Endothelial cell of umbilical vein (primary cell): ENCODE data around the gene KRT84. TPM values are rescaled to one million over a fixed set of nuclear protein-coding genes. Genes with fewer than 3 reads are reported as not detected.

Source experiments
- BruUV-seq: library from RNA; stranded (reverse); fragments of 400-500 nt; replicated peaks from 2 replicates; lab custom pipeline; 2021; lab: Mats Ljungman, UMichigan
- CTCF ChIA-PET: fragments of 300-600, 350-600 bp; sonication (Branson Sonifier 250); formaldehyde crosslinking; loops from one replicate; lab custom pipeline; 2021; ENCODE audit warnings: antibody characterized with exemption, inconsistent platforms; lab: Charles Lee
- POLR2A ChIA-PET: fragments of 300-600, 350-600 bp; sonication (Branson Sonifier 250); formaldehyde crosslinking; loops from one replicate; lab custom pipeline; 2021; ENCODE audit warnings: antibody characterized with exemption, inconsistent platforms; lab: Charles Lee
- DNase-seq: peaks from one replicate; pipeline ENCODE4 v3.0.0-alpha.2; 2011; ENCODE audit warnings: low read depth, low spot score
- FAIRE-seq: peaks from 2 replicates; lab custom pipeline; 2011; peaks lifted over from hg19 to GRCh38; lab: Jason Lieb, UNC
- H2AFZ ChIP-seq: 2 replicates; pipeline ENCODE4 v1.6.0; 2012; ENCODE audit warnings: low read depth, low read length, control low read depth, inconsistent platforms
- H3K27ac ChIP-seq: 2 replicates; pipeline ENCODE4 v1.5.1; 2011; ENCODE audit warnings: low read depth, mild to moderate bottlenecking, control low read depth, low read length, moderate library complexity; ENCODE audit not compliant: insufficient read depth
- H3K27me3 ChIP-seq, 2 experiments: 2 replicates each; pipeline versions ENCODE4 v1.6.0 to v1.6.1; 2011; ENCODE audit warnings: low read length in 2 of 2, mixed read lengths in 1 of 2; ENCODE audit not compliant: control insufficient read depth in 2 of 2, insufficient read depth in 2 of 2
- H3K36me3 ChIP-seq, 2 experiments: 2 replicates in 1 of 2; 3 replicates in 1 of 2; pipeline ENCODE4 v1.5.1; 2011; ENCODE audit warnings: low read length in 2 of 2, mild to moderate bottlenecking in 1 of 2, moderate library complexity in 1 of 2; ENCODE audit not compliant: control insufficient read depth in 2 of 2, insufficient read depth in 2 of 2; ENCODE audit errors: extremely low read depth in 1 of 2
- H3K4me1 ChIP-seq: 3 replicates; pipeline ENCODE4 v1.5.1; 2011; ENCODE audit warnings: mild to moderate bottlenecking, low read length; ENCODE audit not compliant: control insufficient read depth, insufficient read depth; ENCODE audit errors: extremely low read depth
- H3K4me2 ChIP-seq: 2 replicates; pipeline ENCODE4 v1.6.1; 2011; ENCODE audit warnings: low read length, control low read depth, mixed read lengths; ENCODE audit not compliant: insufficient read depth
- H3K4me3 ChIP-seq, 3 experiments: fragments of 200-600 bp in 1 of 3; sonication (generic), shearing (Covaris generic) in 1 of 3; replicated peaks in 1 of 3; 2 replicates each; pipeline ENCODE4 v1.5.1; 2011 to 2016; ENCODE audit warnings: control low read depth in 3 of 3, low read length in 3 of 3, mild to moderate bottlenecking in 2 of 3, inconsistent platforms in 1 of 3, low read depth in 1 of 3, moderate library complexity in 1 of 3; ENCODE audit not compliant: insufficient read depth in 1 of 3
- H3K79me2 ChIP-seq: 2 replicates; pipeline ENCODE4 v1.6.0; 2012; ENCODE audit warnings: low read length, inconsistent platforms; ENCODE audit not compliant: control insufficient read depth, insufficient read depth
- H3K9ac ChIP-seq: replicated peaks from 2 replicates; pipeline ENCODE3; 2011; ENCODE audit warnings: low read length, control low read depth; ENCODE audit not compliant: insufficient read depth; ENCODE audit errors: extremely low read depth
- H3K9me1 ChIP-seq: replicated peaks from 3 replicates; pipeline ENCODE4 v1.6.0; 2011; ENCODE audit warnings: mild to moderate bottlenecking, low read length; ENCODE audit not compliant: control insufficient read depth, insufficient read depth; ENCODE audit errors: extremely low read depth
- H3K9me3 ChIP-seq: replicated peaks from 2 replicates; pipeline ENCODE4 v1.5.1; 2012; ENCODE audit warnings: low read length, inconsistent platforms; ENCODE audit not compliant: control insufficient read depth, insufficient read depth
- H4K20me1 ChIP-seq: replicated peaks from 2 replicates; pipeline ENCODE3; 2011; ENCODE audit warnings: mild to moderate bottlenecking, low read length; ENCODE audit not compliant: control insufficient read depth, insufficient read depth; ENCODE audit errors: extremely low read depth
- EZH2 ChIP-seq: IDR thresholded peaks from 2 replicates; pipeline ENCODE4 v1.6.1; 2012; ENCODE audit warnings: borderline replicate concordance, low read depth, mild to moderate bottlenecking, moderate library complexity, low read length, inconsistent platforms; ENCODE audit not compliant: severe bottlenecking
- FOS ChIP-seq: IDR thresholded peaks from 2 replicates; pipeline ENCODE4 v1.6.1; 2011; ENCODE audit warnings: mild to moderate bottlenecking, low read length, moderate library complexity, borderline replicate concordance; ENCODE audit not compliant: insufficient read depth
- GATA2 ChIP-seq: IDR thresholded peaks from 2 replicates; pipeline ENCODE4 v1.7.0; 2011; ENCODE audit warnings: low read depth, mild to moderate bottlenecking, moderate library complexity, mixed read lengths, low read length; ENCODE audit not compliant: insufficient read length, insufficient read depth
- JUN ChIP-seq: IDR thresholded peaks from 2 replicates; pipeline ENCODE4 v1.6.1; 2011; ENCODE audit warnings: borderline replicate concordance, low read depth; ENCODE audit not compliant: insufficient read length, insufficient read depth
- MYC ChIP-seq: IDR thresholded peaks from one replicate; pipeline ENCODE4 v1.6.1; 2011; ENCODE audit warnings: mild to moderate bottlenecking, low read depth, low read length
- dilution Hi-C: fragments of 300-500 bp; cut with MboI; formaldehyde crosslinking; loops from one replicate; pipeline ENCODE4 v1.15.0; 2019; ENCODE audit warnings: low sequenced_read_pairs; ENCODE audit not compliant: extremely low pct_ligation_motif_present
- intact Hi-C: fragments of 100-400 bp; cut with micrococcal nuclease; formaldehyde crosslinking; loops from one replicate; pipeline ENCODE4 v1.10.0; 2022
- polyA plus RNA-seq, 4 experiments: library from polyadenylated mRNA; depleted of rRNA in 3 of 4; stranded (reverse) in 3 of 4; unstranded in 1 of 4; fragments of >200 nt; gene quantifications; 2 replicates each; pipeline versions ENCODE4 v1.2.1 to v1.2.3, GENCODE V29; 2011 to 2012; ENCODE audit warnings: missing spikeins in 1 of 4
- total RNA-seq: library from RNA; stranded (reverse); gene quantifications from 2 replicates; pipeline ENCODE4 v1.2.3, GENCODE V29; 2021
- TF ChIP-seq, protein P1 (sequence below), 2 donors: IDR thresholded peaks; 1 replicate in 1 of 2; 2 replicates in 1 of 2; pipeline ENCODE4 v1.5.1; 2011; ENCODE audit warnings: low read length in 2 of 2, mild to moderate bottlenecking in 2 of 2, moderate library complexity in 2 of 2, control low read depth in 1 of 2, inconsistent platforms in 1 of 2, low read depth in 1 of 2; ENCODE audit not compliant: insufficient read depth in 1 of 2; ENCODE audit errors: extremely low read depth in 1 of 2

Gene KRT84
- total and polyA plus RNA-seq, 2 donors (not counting 3 experiments of a cell fraction or from before 2014, with no cell fraction given): not detected

DNA sequence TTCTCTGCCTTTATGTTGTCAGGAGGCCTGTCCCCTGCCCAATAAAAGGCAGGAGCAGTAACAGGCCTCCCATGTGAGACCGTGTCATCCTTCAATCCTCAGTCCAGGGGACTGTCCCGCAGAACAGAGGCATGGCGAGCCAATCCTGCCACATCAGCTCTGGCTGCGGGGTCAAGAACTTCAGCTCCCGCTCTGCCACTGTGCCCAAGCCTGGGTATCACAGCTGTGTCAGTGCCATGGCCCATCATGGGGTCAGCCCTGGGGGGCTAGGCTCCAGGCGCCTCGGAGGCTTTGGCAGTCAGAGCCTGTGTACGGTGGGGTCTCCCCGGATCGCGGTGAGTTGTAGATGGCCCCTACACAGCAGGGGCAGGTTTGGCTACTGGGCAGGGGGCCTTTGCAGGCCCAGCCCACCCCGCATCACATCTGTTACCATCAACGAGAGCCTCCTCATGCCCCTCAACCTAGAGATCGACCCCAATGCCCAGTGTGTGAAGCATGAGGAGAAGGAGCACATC lies 44.3 kb downstream of the KRT84 start:
- Histone ChIP-seq H4K20me1 (no peaks in the 10 kb centered on the region), H3K4me1 (no peaks in the 10 kb centered on the region), H3K79me2 (no peaks in the 10 kb centered on the region), H3K9ac (no peak overlapping the region), H3K27ac (no peak overlapping the region), H3K9me1 (no peaks in the 10 kb centered on the region), H3K4me2 (no peak overlapping the region), H3K9me3 (no peaks in the 10 kb centered on the region), H3K27me3 (peaks cover 11% of the 10 kb centered on the region in 2 experiments), H3K4me3 (no peak overlapping the region), H3K36me3 (no peaks in the 10 kb centered on the region), H2AFZ (no peak overlapping the region)
- dilution Hi-C loops (no loop called here), intact Hi-C loops (no loop called here)
- FAIRE-seq: no peak
- CTCF ChIA-PET: interaction anchor here (2.0 kb wide), 1 partner anchor 13 kb away, joined by 7 read pairs; no protein-coding TSS in a partner anchor
- TF ChIP-seq FOS: no peak
- no peak for DNase-seq
- BruUV-seq: no TSS peak
- POLR2A ChIA-PET: no interaction called here

DNA sequence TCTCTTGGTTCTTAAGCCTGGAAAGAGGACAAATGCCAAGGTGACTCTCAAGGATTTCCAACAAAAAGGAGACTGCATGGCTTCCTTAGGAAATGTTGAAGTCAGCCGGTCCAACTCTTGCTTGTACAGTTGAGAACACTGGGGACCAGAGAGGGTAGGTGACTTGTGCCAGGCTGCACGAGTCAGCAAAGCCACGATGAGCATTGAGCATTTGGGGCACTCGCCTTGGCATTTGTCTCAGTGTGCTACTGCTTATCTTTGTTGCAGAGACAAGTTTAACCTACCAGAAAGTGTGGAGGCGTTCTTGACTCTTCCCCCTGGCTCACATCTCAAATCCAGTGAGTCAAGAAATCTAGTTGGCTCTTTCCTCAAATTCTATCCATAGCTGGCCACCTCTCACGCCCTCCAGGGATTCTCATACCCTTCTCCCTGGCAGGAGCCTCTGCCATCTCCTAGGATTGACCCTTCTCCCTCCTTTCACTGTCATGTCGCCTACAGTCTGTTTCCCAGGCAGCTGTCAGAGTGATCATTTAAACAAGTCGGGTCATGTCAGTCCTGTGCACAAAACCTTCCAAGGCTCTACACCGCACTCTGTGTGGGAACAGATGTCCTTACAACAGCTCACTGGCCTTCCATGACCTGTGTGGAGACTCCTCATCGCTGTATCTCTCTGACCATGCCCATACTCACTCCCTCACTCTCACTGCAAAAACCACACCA lies 47.1 kb downstream of the KRT84 start:
- intact Hi-C loops: no loop called here
- H2AFZ ChIP-seq: no peak overlapping the region
- H3K27me3 ChIP-seq: peaks cover 13 to 14% of the 10 kb centered on the region in 2 experiments
- no peaks in the 10 kb centered on the region for H3K4me1 ChIP-seq
- no peaks in the 10 kb centered on the region for H3K79me2 ChIP-seq
- TF ChIP-seq FOS (no peak), JUN (no peak), MYC (no peak), EZH2 (no peak), GATA2 (no peak)
- TF ChIP-seq, protein P1, sequence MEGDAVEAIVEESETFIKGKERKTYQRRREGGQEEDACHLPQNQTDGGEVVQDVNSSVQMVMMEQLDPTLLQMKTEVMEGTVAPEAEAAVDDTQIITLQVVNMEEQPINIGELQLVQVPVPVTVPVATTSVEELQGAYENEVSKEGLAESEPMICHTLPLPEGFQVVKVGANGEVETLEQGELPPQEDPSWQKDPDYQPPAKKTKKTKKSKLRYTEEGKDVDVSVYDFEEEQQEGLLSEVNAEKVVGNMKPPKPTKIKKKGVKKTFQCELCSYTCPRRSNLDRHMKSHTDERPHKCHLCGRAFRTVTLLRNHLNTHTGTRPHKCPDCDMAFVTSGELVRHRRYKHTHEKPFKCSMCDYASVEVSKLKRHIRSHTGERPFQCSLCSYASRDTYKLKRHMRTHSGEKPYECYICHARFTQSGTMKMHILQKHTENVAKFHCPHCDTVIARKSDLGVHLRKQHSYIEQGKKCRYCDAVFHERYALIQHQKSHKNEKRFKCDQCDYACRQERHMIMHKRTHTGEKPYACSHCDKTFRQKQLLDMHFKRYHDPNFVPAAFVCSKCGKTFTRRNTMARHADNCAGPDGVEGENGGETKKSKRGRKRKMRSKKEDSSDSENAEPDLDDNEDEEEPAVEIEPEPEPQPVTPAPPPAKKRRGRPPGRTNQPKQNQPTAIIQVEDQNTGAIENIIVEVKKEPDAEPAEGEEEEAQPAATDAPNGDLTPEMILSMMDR (IDR thresholded peaks at IDR 0.05; ENCODE audit: extremely low read depth in 1 of 2, insufficient read depth in 1 of 2, low read depth in 1 of 2, low read length in 2 of 2): no peak
- no TSS peak for BruUV-seq
- ChIA-PET POLR2A (no interaction called here), CTCF (interaction anchor here (2.0 to 2.6 kb wide), 2 partner anchors 11 to 34 kb away, joined by 5 to 24 read pairs; no protein-coding TSS in a partner anchor)
- no peaks in the 10 kb centered on the region for H3K9me1 ChIP-seq
- DNase-seq (no peak), FAIRE-seq (no peak)
- H3K9ac ChIP-seq: no peak overlapping the region
- dilution Hi-C loops: no loop called here
- H3K9me3 ChIP-seq: no peaks in the 10 kb centered on the region
- H4K20me1 ChIP-seq: no peaks in the 10 kb centered on the region
- H3K36me3 ChIP-seq: no peaks in the 10 kb centered on the region
- no peak overlapping the region for H3K27ac ChIP-seq
- H3K4me3 ChIP-seq: no peak overlapping the region
- H3K4me2 ChIP-seq: no peak overlapping the region
